Measurements from ENCODE around the gene FRY. TPM values are rescaled to one million over a fixed set of nuclear protein-coding genes. Genes with fewer than 3 reads are reported as not detected.

The FRY gene
- total and polyA plus RNA-seq, 10 of the 15 experiments (the other 5 are each of a cell fraction or from before 2014, with no cell fraction given) = 0.18 to 1.4 (median 0.30) TPM

- 97% methylated on average over 2 of the region's 2 CpGs for WGBS (ENCODE audit: insufficient coverage, insufficient replicate concordance, low lambda C conversion rate, missing lambda C conversion rate)
- BruUV-seq (replicated peaks) = no TSS peak
- no peak for ATAC-seq
- ChIA-PET RAD21 (ENCODE audit: unreplicated experiment) (no interaction called here), POLR2A (no interaction called here), CTCF (no interaction called here), SMC1A (ENCODE audit: uncharacterized antibody, unreplicated experiment) (interaction anchor here (1.3 kb wide), 1 partner anchor 12 kb away, joined by 3 read pairs; no protein-coding TSS in a partner anchor)
- in situ Hi-C loops (cut with MboI) = no loop called here
- Histone ChIP-seq H3K4me3 (no peak overlapping the region), H4K20me1 (ENCODE audit: control insufficient read depth, insufficient read depth) (no peaks in the 10 kb centered on the region), H3K27ac (ENCODE audit: control insufficient read depth, insufficient read depth) (no peak overlapping the region), H2AFZ (ENCODE audit: control insufficient read depth, low read depth, low read length) (no peak overlapping the region), H3K36me3 (ENCODE audit: control insufficient read depth in 2 of 2, insufficient read depth in 2 of 2, low read length in 1 of 2) (no peaks in the 10 kb centered on the region), H3K27me3 (replicated peaks in 1 of 2; ENCODE audit: control insufficient read depth in 2 of 2, insufficient read depth in 2 of 2, low read length in 1 of 2) (no peaks in the 10 kb centered on the region), H3K4me1 (ENCODE audit: control insufficient read depth, insufficient read depth, low read length) (no peaks in the 10 kb centered on the region), H3K4me2 (ENCODE audit: control insufficient read depth, insufficient read depth) (no peak overlapping the region), H3K79me2 (ENCODE audit: control insufficient read depth, insufficient read depth, low read length) (no peaks in the 10 kb centered on the region), H3K9ac (ENCODE audit: control insufficient read depth, insufficient read depth, low read length) (no peak overlapping the region), H3K9me3 (replicated peaks; ENCODE audit: control insufficient read depth, insufficient read depth, low read length) (no peaks in the 10 kb centered on the region)
- intact Hi-C loops (cut with micrococcal nuclease; ENCODE audit: unreplicated experiment) = no loop called here
- FAIRE-seq = no peak
- DNase-seq (ENCODE audit: low read depth, low spot score) = no peak
- no peak for TF ChIP-seq ZNF217 (IDR thresholded peaks at IDR 0.05)
- no peak for TF ChIP-seq NR2C2 (IDR thresholded peaks at IDR 0.05; ENCODE audit: borderline replicate concordance, control insufficient read depth, insufficient read length, low read depth)
- no peak for TF ChIP-seq SMARCA5 (IDR thresholded peaks at IDR 0.05)
- no peak for TF ChIP-seq YY1 (IDR thresholded peaks at IDR 0.05; ENCODE audit: low read depth, low read length)
- TF ChIP-seq GABPA (IDR thresholded peaks at IDR 0.05; ENCODE audit: low read depth) = no peak
- TF ChIP-seq, protein P1, sequence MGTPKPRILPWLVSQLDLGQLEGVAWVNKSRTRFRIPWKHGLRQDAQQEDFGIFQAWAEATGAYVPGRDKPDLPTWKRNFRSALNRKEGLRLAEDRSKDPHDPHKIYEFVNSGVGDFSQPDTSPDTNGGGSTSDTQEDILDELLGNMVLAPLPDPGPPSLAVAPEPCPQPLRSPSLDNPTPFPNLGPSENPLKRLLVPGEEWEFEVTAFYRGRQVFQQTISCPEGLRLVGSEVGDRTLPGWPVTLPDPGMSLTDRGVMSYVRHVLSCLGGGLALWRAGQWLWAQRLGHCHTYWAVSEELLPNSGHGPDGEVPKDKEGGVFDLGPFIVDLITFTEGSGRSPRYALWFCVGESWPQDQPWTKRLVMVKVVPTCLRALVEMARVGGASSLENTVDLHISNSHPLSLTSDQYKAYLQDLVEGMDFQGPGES (IDR thresholded peaks at IDR 0.05) = no peak
- no peak for TF ChIP-seq MEF2B (IDR thresholded peaks at IDR 0.05; ENCODE audit: partially characterized antibody, poor library complexity, severe bottlenecking)
- TF ChIP-seq PBX3 (IDR thresholded peaks at IDR 0.05; ENCODE audit: insufficient replicate concordance, low read depth, low read length) = no peak
- no peak for TF ChIP-seq ASH2L (IDR thresholded peaks at IDR 0.05; ENCODE audit: borderline replicate concordance, low read depth)
- TF ChIP-seq ZNF207 (IDR thresholded peaks at IDR 0.05; ENCODE audit: borderline replicate concordance) = no peak
These were observed 4.1 kb downstream of the FRY start for GRCh38 chr13:32035716-32036115.
